WERI-Rb-1 (cell line): ENCODE results near the gene TMCC2.

Experiments
- DNase-seq: peaks from one replicate; pipeline ENCODE4 v3.0.0-alpha.2; 2020
- H3K27ac ChIP-seq: fragments of 250-450 bp; sonication (Bioruptor Pico); 2 replicates; pipeline ENCODE4 v1.5.1; 2020; ENCODE audit warnings: mild to moderate bottlenecking, moderate library complexity
- H3K27me3 ChIP-seq: fragments of 250-450 bp; sonication (Bioruptor Pico); 2 replicates; pipeline ENCODE4 v1.5.1; 2021; ENCODE audit warnings: mild to moderate bottlenecking, low read depth, moderate library complexity; ENCODE audit not compliant: insufficient read depth, severe bottlenecking
- H3K36me3 ChIP-seq: fragments of 250-450 bp; sonication (Bioruptor Pico); 2 replicates; pipeline ENCODE4 v1.5.1; 2020; ENCODE audit warnings: mild to moderate bottlenecking, moderate library complexity
- H3K4me3 ChIP-seq: 2 replicates; pipeline ENCODE4 v1.5.1; 2011; ENCODE audit warnings: low read depth, mild to moderate bottlenecking, control low read depth, low read length
- H3K9me3 ChIP-seq: fragments of 250-450 bp; sonication (Bioruptor Pico); 2 replicates; pipeline ENCODE4 v1.5.1; 2021; ENCODE audit warnings: mild to moderate bottlenecking, moderate library complexity; ENCODE audit not compliant: severe bottlenecking
- TF ChIP-seq, protein P1 (sequence below): IDR thresholded peaks from 2 replicates; pipeline ENCODE4 v1.5.1; 2011; ENCODE audit warnings: low read depth, mild to moderate bottlenecking, control low read depth, inconsistent platforms, low read length

TMCC2 gene

DNA sequence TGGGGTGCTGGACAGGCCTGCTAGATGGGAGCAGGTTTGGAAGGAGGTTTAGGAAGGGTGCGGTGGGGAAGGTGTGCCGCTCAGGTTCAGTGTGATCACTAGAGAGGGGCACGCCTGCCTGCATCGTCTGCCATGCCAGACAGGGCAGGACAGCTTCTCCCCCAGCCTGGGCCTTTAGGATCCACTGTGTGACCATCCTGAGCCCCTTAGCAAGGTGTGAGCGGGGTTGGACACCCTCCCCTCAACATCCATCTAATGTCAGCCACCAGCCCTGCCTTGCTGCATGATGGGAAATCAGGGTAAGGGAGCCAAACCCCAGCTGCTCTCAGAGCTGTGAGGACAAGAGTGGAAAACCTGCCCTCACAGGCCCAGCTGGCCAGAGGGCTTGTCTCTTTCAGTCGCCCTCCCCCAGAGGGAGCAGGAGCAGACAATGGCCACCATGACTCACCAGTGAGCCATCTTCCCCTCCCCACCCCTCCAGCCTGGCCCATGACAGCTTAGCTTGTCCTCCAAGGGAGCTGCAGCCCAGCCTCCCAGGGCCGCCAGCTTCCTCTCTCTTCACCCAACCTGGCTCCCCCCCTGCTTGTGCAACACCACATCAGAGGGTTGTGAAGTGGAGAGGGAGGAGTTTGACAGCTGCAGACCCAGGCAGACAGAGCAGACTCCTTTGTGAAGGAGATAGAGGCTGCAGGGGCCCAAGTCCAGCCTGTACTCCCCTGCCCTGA is 56.8 kb downstream of the TMCC2 start:
- Histone ChIP-seq H3K9me3 (peaks cover 2% of the 10 kb centered on the region), H3K27ac (peak overlapping the region; percentile 58), H3K4me3 (no peak overlapping the region), H3K36me3 (no peaks in the 10 kb centered on the region), H3K27me3 (no peaks in the 10 kb centered on the region)
- TF ChIP-seq, protein P1, sequence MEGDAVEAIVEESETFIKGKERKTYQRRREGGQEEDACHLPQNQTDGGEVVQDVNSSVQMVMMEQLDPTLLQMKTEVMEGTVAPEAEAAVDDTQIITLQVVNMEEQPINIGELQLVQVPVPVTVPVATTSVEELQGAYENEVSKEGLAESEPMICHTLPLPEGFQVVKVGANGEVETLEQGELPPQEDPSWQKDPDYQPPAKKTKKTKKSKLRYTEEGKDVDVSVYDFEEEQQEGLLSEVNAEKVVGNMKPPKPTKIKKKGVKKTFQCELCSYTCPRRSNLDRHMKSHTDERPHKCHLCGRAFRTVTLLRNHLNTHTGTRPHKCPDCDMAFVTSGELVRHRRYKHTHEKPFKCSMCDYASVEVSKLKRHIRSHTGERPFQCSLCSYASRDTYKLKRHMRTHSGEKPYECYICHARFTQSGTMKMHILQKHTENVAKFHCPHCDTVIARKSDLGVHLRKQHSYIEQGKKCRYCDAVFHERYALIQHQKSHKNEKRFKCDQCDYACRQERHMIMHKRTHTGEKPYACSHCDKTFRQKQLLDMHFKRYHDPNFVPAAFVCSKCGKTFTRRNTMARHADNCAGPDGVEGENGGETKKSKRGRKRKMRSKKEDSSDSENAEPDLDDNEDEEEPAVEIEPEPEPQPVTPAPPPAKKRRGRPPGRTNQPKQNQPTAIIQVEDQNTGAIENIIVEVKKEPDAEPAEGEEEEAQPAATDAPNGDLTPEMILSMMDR = peak; percentile 46
- peak; percentile 97 for DNase-seq

DNA sequence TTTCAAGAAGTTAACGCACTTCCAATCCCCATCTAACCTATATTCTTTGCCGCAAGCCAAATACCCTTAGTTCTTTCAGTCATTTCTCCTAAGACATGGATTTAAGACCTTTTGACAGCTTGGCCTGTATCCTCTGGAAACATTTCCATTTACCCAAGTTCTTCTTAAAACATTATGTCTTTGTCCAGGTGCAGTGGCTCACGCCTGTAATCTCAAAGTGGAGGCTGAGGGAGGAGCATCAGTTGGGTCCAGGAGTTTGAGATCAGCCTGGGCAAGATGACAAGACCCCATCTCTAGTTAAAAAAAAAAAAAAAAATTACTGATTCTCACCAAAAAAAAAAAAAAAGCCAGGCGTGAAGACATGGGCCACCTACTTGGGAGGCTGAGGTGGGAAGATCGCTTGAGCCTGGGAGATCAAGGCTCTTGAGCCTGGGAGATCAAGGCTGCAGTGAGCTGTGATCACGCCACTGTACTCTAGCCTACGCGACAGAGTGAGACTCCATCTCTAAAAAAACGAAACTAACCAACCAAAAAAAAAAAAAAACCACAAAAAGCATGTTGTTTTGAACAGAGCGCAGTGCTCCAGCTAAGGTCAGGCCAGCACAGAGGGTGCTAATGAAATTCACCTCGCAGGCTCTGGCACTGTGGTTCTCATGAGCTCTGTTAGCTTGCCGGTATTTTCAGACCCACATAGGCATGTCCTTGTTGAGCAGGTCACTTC is 57.8 kb downstream of the TMCC2 start:
- Histone ChIP-seq H3K27me3 (no peaks in the 10 kb centered on the region), H3K27ac (peak overlapping the region; percentile 58), H3K9me3 (peaks cover 2% of the 10 kb centered on the region), H3K36me3 (no peaks in the 10 kb centered on the region), H3K4me3 (no peak overlapping the region)
- TF ChIP-seq, protein P1 = no peak
- no peak for DNase-seq

DNA sequence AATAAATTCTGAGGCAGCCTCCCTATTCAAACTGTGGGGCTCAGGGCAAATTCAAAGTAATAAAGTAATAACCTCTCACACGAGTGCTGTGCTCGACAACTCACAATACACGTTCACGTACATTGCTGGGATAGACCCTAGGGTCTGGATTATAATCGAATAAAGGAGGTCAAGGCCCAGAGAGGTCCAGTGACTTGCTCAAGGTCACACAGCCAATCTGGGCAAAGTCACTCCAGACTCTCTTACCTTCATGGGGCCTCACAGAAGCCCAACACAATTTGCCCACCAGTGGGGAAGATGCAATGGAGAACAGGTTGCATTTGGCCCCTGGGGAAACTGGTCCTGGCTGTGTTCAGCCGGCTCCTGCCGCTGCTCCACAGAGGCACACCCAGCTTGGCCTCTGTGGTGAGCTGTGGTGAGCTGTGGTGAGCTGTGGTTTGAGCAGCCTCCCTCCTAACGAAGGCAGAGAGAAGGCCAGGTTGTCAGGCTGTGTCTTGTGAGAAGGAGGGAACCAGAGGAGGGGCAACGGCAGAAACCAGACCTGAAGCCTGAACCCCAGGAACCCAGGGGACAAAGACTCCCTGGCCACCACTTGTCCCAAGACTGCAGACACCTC is 58.7 kb downstream of the TMCC2 start:
- TF ChIP-seq, protein P1 = no peak
- no peaks in the 10 kb centered on the region for H3K9me3 ChIP-seq
- H3K36me3 ChIP-seq = no peaks in the 10 kb centered on the region
- no peaks in the 10 kb centered on the region for H3K27me3 ChIP-seq
- no peak overlapping the region for H3K4me3 ChIP-seq
- no peak for DNase-seq
- no peak overlapping the region for H3K27ac ChIP-seq

DNA sequence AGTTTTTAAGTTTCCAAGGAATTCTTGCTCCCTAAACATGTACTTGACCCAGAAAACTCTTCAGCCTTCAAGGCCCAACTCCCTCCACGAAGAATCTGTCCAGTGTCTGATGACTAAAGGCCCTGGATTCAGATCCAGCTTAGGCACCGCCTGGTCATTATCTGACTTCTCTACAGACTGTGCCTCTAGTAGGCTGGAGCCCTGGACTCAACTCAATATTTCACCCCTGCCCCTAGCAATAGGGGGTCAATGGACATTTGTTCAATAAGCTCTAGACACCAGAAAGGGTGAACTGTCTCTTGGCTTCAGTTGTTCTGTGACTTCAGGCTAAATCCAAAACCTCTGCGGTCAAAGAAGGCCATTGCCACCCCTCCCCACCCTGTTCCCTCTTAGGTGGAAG is 59.3 kb downstream of the TMCC2 start:
- DNase-seq = no peak
- Histone ChIP-seq H3K27me3 (no peaks in the 10 kb centered on the region), H3K4me3 (no peak overlapping the region), H3K9me3 (no peaks in the 10 kb centered on the region), H3K27ac (no peak overlapping the region), H3K36me3 (no peaks in the 10 kb centered on the region)
- TF ChIP-seq, protein P1 = no peak

DNA sequence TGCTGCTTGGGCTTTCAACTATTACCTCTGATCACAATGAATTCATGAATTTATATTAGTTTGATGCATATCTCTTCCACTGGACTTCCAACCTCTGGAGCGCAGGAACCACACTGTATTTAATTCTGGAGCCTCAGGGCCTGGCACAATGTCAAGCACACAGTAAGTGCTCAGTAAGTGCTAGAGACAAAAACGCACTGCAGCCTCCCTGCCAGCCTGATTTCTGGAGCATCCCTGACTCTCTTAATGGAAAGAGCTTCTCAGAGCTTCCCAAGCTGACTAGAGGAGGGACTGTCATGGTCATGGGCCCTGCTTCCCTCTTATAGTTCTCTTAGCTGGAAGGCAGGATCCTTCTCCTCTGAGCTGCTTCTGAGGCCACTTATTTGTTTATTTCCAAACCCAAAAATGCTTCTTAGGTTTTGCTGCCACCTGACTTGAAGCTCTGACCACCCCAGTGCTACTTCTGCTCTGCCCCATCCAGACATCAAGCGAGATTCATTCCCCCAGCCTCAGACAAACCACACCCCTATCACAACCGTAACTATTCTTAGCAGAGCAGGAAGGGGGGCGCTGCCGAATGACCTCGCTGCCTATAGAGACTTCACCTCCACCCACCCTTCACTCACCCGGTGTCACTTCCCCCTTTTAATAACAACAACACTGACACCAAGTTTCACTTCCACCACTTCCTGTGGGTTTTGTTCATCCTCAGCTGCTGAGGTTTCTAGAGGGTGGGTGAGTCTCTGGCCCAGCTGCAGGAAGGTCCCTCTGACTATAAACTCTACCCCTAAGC is 60.2 kb downstream of the TMCC2 start:
- no peak overlapping the region for H3K4me3 ChIP-seq
- H3K36me3 ChIP-seq = no peaks in the 10 kb centered on the region
- TF ChIP-seq, protein P1 = no peak
- no peak overlapping the region for H3K27ac ChIP-seq
- H3K9me3 ChIP-seq = no peaks in the 10 kb centered on the region
- no peak for DNase-seq
- H3K27me3 ChIP-seq = no peaks in the 10 kb centered on the region
